HG03066 (cell line): ENCODE results near the gene AARS2.

Experiments
- ATAC-seq: cut with Tn5 transposase; IDR thresholded peaks from one replicate; pipeline ENCODE4 v1.9.1; 2021; ENCODE audit warnings: low read depth; ENCODE audit not compliant: unreplicated experiment

The AARS2 gene

DNA sequence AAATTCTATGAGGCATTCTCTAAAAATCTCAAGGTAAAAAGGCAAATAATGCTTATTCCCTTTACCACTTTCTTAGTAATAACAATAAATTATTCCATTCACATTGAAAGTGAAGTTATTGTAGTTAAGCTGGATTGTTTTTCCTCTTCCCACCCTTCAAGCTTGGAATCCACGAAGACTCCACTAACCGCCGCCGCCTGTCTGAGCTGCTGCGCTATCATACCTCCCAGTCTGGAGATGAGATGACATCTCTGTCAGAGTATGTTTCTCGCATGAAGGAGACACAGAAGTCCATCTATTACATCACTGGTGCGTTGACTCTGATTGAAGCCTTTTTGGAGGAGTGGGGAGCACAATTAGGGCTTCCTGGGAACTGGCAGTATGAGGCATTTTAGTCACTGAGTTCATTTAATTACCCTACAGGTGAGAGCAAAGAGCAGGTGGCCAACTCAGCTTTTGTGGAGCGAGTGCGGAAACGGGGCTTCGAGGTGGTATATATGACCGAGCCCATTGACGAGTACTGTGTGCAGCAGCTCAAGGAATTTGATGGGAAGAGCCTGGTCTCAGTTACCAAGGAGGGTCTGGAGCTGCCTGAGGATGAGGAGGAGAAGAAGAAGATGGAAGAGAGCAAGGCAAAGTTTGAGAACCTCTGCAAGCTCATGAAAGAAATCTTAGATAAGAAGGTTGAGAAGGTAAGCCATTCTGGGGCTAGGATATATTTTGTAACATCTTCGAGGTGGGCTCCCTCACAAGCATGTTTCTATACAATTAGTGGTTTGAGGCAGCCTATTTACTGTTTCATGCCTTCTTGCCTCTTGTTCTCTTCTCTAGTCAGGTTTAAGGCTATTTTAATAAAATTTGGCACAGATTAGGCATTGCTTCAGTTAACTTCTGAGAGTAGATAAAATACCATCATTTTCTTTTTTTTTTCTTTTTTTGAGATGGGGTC is 61.3 kb downstream of the AARS2 start:
- no peak for ATAC-seq

DNA sequence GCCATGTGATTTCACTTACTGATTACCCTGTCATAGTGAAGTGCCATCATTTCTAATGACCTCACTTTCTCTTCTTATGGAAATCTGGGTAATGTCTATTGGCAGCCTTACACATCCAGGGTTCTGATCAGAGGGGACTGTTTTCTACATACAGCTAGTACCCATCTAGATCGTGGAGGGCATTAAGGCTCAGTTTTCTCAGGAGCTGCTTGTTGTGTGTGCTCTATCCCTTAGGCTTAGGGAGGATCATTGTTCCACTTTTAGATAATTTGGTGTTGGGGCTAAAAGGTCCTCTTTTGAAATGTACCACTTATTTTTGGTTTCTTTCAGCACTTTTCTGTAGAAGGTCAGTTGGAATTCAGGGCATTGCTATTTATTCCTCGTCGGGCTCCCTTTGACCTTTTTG is 62.4 kb downstream of the AARS2 start:
- ATAC-seq = no peak

DNA sequence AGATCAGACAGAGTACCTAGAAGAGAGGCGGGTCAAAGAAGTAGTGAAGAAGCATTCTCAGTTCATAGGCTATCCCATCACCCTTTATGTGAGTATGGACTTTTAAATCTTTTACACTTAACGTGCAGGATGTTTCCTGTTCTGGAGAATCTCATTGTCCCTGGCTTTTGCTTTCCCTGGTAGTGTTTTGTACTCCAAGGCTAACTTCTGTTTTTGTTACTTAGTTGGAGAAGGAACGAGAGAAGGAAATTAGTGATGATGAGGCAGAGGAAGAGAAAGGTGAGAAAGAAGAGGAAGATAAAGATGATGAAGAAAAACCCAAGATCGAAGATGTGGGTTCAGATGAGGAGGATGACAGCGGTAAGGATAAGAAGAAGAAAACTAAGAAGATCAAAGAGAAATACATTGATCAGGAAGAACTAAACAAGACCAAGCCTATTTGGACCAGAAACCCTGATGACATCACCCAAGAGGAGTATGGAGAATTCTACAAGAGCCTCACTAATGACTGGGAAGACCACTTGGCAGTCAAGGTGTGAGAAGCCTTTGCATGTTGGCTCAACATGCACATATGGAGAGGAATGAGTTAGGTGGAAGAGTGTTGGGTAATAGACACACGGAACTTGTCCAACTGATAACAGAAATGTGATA is 63.0 kb downstream of the AARS2 start:
- ATAC-seq = no peak
